Naive thymus-derived CD4-positive, alpha-beta T cell (primary cell): Measurements from ENCODE around the gene CLCN3. TPM values are rescaled to one million over a fixed set of nuclear protein-coding genes. Genes with fewer than 3 reads are reported as not detected.
"Not testable (repeated sequence)": the region's sequence is repeated elsewhere in the genome, so short reads cannot be mapped to it uniquely, and the experiment has no call there.

Experiments
- ATAC-seq: fragments of 150-1000 bp; cut with Tn5 transposase; 2 replicates; pipeline ENCODE4 v1.10.0; 2021; ENCODE audit warnings: mild to moderate bottlenecking, moderate library complexity
- CTCF ChIA-PET: fragments of 350-600 bp; sonication (Branson Sonifier 250); formaldehyde crosslinking; loops from one replicate; lab custom pipeline; 2021; ENCODE audit warnings: antibody characterized with exemption; lab: Charles Lee
- POLR2A ChIA-PET: fragments of 350-600 bp; sonication (Branson Sonifier 250); formaldehyde crosslinking; loops from one replicate; lab custom pipeline; 2021; ENCODE audit warnings: antibody characterized with exemption, inconsistent platforms; lab: Charles Lee
- DNase-seq, 9 donors: peaks; one replicate each; pipeline versions ENCODE4 v3.0.0 to v3.0.0-alpha.2; 2020 to 2022; ENCODE audit warnings: mixed read lengths in 1 of 9
- H3K27ac ChIP-seq: one replicate; pipeline ENCODE4 v1.7.0; 2013; ENCODE audit warnings: mild to moderate bottlenecking, low read depth, low read length, moderate library complexity
- H3K27me3 ChIP-seq, 2 donors: one replicate each; pipeline ENCODE4 v1.7.0; 2013; ENCODE audit warnings: low read length in 2 of 2, mild to moderate bottlenecking in 2 of 2, moderate library complexity in 2 of 2; ENCODE audit not compliant: control insufficient read depth in 2 of 2, insufficient read depth in 2 of 2
- H3K36me3 ChIP-seq, 3 experiments: 1 replicate in 2 of 3; 2 replicates in 1 of 3; pipeline ENCODE4 v1.7.0; 2013; ENCODE audit warnings: low read length in 3 of 3, mild to moderate bottlenecking in 3 of 3, moderate library complexity in 1 of 3; ENCODE audit not compliant: insufficient read depth in 3 of 3, control insufficient read depth in 2 of 3
- H3K4me1 ChIP-seq, 2 donors: one replicate each; pipeline ENCODE4 v1.7.0; 2013; ENCODE audit warnings: low read length in 2 of 2, mild to moderate bottlenecking in 2 of 2, moderate library complexity in 1 of 2; ENCODE audit not compliant: control insufficient read depth in 2 of 2, insufficient read depth in 2 of 2
- H3K4me3 ChIP-seq: 2 replicates; pipeline ENCODE4 v1.7.0; 2013; ENCODE audit warnings: mild to moderate bottlenecking, low read length
- H3K9me3 ChIP-seq, 3 experiments: 1 replicate in 2 of 3; 2 replicates in 1 of 3; pipeline ENCODE4 v1.7.0; 2013; ENCODE audit warnings: low read length in 3 of 3; ENCODE audit not compliant: control insufficient read depth in 2 of 3
- H3K27ac Mint-ChIP-seq, 9 donors: one replicate each; pipeline ENCODE4 v1.8.0; 2020 to 2022; ENCODE audit warnings: mixed read lengths in 9 of 9, mild to moderate bottlenecking in 8 of 9, moderate library complexity in 5 of 9, inconsistent platforms in 2 of 9
- H3K27me3 Mint-ChIP-seq, 5 donors: one replicate each; pipeline ENCODE4 v1.8.0; 2021 to 2022; ENCODE audit warnings: mixed read lengths in 5 of 5, mild to moderate bottlenecking in 1 of 5
- H3K36me3 Mint-ChIP-seq, 5 donors: one replicate each; pipeline ENCODE4 v1.8.0; 2020 to 2022; ENCODE audit warnings: mixed read lengths in 5 of 5, mild to moderate bottlenecking in 3 of 5, inconsistent platforms in 1 of 5
- H3K4me1 Mint-ChIP-seq, 7 donors: one replicate each; pipeline ENCODE4 v1.8.0; 2020 to 2022; ENCODE audit warnings: mixed read lengths in 7 of 7, mild to moderate bottlenecking in 3 of 7, inconsistent platforms in 1 of 7
- H3K4me3 Mint-ChIP-seq, 10 donors: one replicate each; pipeline ENCODE4 v1.8.0; 2020 to 2022; ENCODE audit warnings: mild to moderate bottlenecking in 10 of 10, mixed read lengths in 10 of 10, moderate library complexity in 6 of 10, inconsistent platforms in 2 of 10
- H3K9me3 Mint-ChIP-seq, 11 donors: one replicate each; pipeline ENCODE4 v1.8.0; 2020 to 2022; ENCODE audit warnings: mixed read lengths in 11 of 11, mild to moderate bottlenecking in 4 of 11, inconsistent platforms in 1 of 11, moderate library complexity in 1 of 11
- intact Hi-C, 2 donors: fragments of 100-400 bp; cut with micrococcal nuclease; formaldehyde crosslinking; loops; one replicate each; pipeline ENCODE4 v1.15.1; 2023
- polyA plus RNA-seq, 2 donors: library from polyadenylated mRNA; unstranded; fragments of 300-500 nt; fragmentation: Illumina TruSeq; gene quantifications; one replicate each; pipeline ENCODE4 v1.2.3, GENCODE V29; 2021
- total RNA-seq, 6 experiments: library from RNA in 5 of 6; stranded (reverse) in 5 of 6; gene quantifications; 1 replicate in 5 of 6; 2 replicates in 1 of 6; pipeline ENCODE4 v1.2.3 and lab custom pipeline; 2021 to 2026

CLCN3 gene
- total and polyA plus RNA-seq, 7 experiments from 2014 or later, result 7.6 to 35.0 (median 18.3) TPM

DNA sequence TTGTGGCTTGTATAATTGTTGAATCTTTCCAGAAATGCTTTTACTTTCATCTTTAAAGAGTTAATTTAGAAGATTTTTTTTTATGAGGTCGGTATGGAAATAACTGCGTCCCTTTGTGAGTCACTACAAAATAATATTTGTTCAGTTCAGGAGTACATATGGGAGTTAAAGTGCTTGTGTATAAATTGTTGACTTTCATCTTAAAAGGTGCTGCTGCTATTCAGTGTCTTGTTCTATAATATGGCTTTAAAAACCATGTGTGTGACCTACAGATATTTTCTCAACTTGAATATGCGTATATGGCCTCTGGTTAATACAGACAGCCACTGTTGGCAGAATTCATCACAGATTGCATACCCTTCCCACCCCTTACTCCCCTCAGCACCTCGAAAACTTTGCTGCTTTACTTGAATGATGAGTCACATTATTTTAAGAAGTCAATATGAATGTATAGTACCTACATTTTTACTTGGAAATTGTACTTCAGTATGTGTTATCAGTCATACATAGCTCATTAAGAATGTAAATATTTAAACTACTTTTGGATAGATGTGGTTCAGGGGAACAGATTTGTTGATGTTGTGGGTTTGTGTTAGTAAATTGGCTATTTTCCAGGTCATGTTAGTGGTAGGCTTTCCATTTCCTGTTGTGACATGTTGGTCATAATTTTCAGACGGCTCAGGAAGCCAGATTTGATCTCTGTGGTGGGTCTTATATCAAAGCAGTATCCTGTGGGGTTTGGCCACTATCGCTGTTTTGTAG lies 1.5 kb downstream of the CLCN3 start:
- POLR2A ChIA-PET, result interaction anchor here (0.6 to 3.4 kb wide), 2 partner anchors 10 to 409 kb away, joined by 3 to 16 read pairs; partner anchors contain the start of gene NEK1
- H3K36me3 Mint-ChIP-seq, result peaks cover 0 to 4% (median 1%) of the 10 kb centered on the region in 5 donors
- no peaks in the 10 kb centered on the region for H3K9me3 Mint-ChIP-seq
- peaks cover 0 to 7% (median 0%) of the 10 kb centered on the region in 3 experiments for H3K36me3 ChIP-seq
- H3K27me3 ChIP-seq, result no peaks in the 10 kb centered on the region
- peak overlapping the region; percentile 96 for H3K27ac ChIP-seq
- peak overlapping the region; percentile 85 to 99 (median 94) for H3K4me3 Mint-ChIP-seq
- H3K9me3 ChIP-seq, result no peaks in the 10 kb centered on the region
- ATAC-seq, result peak; percentile 7
- H3K4me1 Mint-ChIP-seq, result peaks cover 29 to 88% (median 71%) of the 10 kb centered on the region in 7 donors
- intact Hi-C loops, result loop anchor here in 1 of 2 donors (2.0 kb wide), 3 partner anchors 15 to 699 kb away; partner anchors contain the start of gene CBR4
- H3K4me3 ChIP-seq, result peak overlapping the region; percentile 45
- peak overlapping the region; percentile 77 to 98 (median 93) for H3K27ac Mint-ChIP-seq
- H3K4me1 ChIP-seq, result peaks cover 26 to 32% of the 10 kb centered on the region in 2 donors
- no peaks in the 10 kb centered on the region for H3K27me3 Mint-ChIP-seq
- CTCF ChIA-PET, result interaction anchor here (2.1 kb wide), 1 partner anchor 9 kb away, joined by 6 read pairs; the partner anchor contains the start of gene NEK1
- DNase-seq, result peak in 7 of 9 donors; percentile 23 to 58 (median 35)

DNA sequence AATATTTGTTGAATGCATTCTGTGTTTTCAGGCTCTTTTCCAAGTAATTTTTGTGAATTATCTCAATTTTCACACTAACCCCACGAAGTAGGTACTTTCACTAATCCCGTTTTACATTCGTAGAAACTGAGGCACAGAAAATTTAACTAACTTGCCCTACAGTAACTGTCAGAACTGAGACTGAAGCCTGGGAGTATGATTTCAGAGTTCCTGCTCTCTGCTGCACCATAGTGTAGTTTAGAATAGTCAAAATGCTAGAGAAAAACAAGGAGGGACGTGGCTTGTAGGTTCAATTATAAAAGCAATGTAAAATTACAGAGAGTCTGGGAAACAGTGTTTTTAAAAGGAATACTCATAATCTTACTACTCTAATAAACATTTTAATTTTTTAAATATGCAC lies 2.2 kb downstream of the CLCN3 start:
- Mint-ChIP-seq H3K36me3 (peaks cover 0 to 4% (median 3%) of the 10 kb centered on the region in 5 donors), H3K27ac (peak overlapping the region; percentile 77 to 98 (median 93)), H3K27me3 (no peaks in the 10 kb centered on the region), H3K4me3 (peak overlapping the region in 9 of 10 donors; percentile 26 to 99 (median 91)), H3K9me3 (no peaks in the 10 kb centered on the region), H3K4me1 (peaks cover 32 to 87% (median 70%) of the 10 kb centered on the region in 7 donors)
- H3K27ac ChIP-seq, result peak overlapping the region; percentile 96
- H3K27me3 ChIP-seq, result no peaks in the 10 kb centered on the region
- peaks cover 26 to 32% of the 10 kb centered on the region in 2 donors for H3K4me1 ChIP-seq
- no peaks in the 10 kb centered on the region for H3K9me3 ChIP-seq
- CTCF ChIA-PET, result interaction anchor here (2.1 kb wide), 1 partner anchor 10 kb away, joined by 6 read pairs; the partner anchor contains the start of gene NEK1
- intact Hi-C loops, result no loop called here
- peaks cover 0 to 7% (median 0%) of the 10 kb centered on the region in 3 experiments for H3K36me3 ChIP-seq
- DNase-seq (no peak), ATAC-seq (no peak)
- H3K4me3 ChIP-seq, result no peak overlapping the region
- POLR2A ChIA-PET, result interaction anchor here (0.6 to 3.4 kb wide), 2 partner anchors 11 to 408 kb away, joined by 3 to 16 read pairs; partner anchors contain the start of gene NEK1

DNA sequence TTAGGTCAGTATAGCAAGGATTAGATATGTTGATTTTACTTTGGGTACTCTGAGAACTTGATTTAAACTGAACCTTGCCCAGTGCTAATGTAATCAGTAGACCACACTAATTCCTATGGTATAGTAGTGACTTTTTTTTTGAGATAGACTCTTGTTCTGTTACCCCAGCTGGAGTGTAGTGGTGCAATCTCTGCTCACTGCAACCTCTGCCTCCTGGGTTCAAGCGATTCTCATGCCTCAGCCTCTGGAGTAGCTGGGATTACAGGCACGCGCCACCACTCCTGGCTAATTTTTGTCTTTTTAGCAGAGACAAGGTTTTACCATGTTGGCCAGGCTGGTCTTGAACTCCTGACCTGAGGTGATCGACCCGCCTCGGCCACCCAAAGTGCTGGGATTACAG lies 3.6 kb downstream of the CLCN3 start:
- ATAC-seq, H3K36me3 ChIP-seq, H3K27ac ChIP-seq, H3K27me3 ChIP-seq, H3K9me3 Mint-ChIP-seq, H3K36me3 Mint-ChIP-seq, DNase-seq, H3K4me3 Mint-ChIP-seq, H3K27me3 Mint-ChIP-seq, CTCF ChIA-PET, H3K4me3 ChIP-seq, intact Hi-C loops, H3K9me3 ChIP-seq: not testable (repeated sequence)
- POLR2A ChIA-PET, result interaction anchor here (1.3 kb wide), 1 partner anchor 12 kb away, joined by 4 read pairs; the partner anchor contains the start of gene NEK1
- H3K4me1 Mint-ChIP-seq, result peaks cover 29 to 78% (median 65%) of the 10 kb centered on the region in 7 donors
- H3K27ac Mint-ChIP-seq, result peak overlapping the region in 2 of 9 donors; percentile 88 to 95
- H3K4me1 ChIP-seq, result peaks cover 19 to 23% of the 10 kb centered on the region in 2 donors

DNA sequence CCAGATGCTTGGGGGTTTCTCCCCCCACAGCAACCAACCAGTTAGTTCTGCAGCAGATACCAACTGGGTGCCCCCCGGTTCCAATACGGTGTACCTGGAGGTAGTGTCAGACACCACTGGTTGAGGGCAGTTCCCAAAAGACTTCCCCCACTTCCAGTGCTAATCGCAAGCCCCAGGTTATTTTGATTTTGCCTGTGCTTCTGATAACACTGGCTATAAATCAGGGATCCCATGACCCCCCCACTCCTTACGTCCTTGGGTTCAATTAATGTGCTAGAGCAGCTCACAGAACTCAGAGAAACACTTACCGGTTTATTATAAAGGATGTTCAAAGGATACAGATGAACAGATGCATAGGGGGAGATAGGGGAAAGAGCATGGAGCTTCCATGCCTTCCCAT lies 5.5 kb downstream of the CLCN3 start:
- intact Hi-C loops, result no loop called here
- Mint-ChIP-seq H3K36me3 (peaks cover 0 to 4% (median 4%) of the 10 kb centered on the region in 5 donors), H3K27ac (peak overlapping the region in 6 of 9 donors; percentile 19 to 82 (median 68)), H3K4me3 (no peak overlapping the region), H3K4me1 (peaks cover 29 to 72% (median 63%) of the 10 kb centered on the region in 7 donors), H3K27me3 (no peaks in the 10 kb centered on the region), H3K9me3 (no peaks in the 10 kb centered on the region)
- Histone ChIP-seq H3K4me3 (no peak overlapping the region), H3K27ac (no peak overlapping the region), H3K27me3 (no peaks in the 10 kb centered on the region), H3K36me3 (no peaks in the 10 kb centered on the region), H3K9me3 (no peaks in the 10 kb centered on the region), H3K4me1 (peaks cover 17 to 25% of the 10 kb centered on the region in 2 donors)
- no peak for DNase-seq
- CTCF ChIA-PET, result interaction anchor here (1.6 kb wide), 1 partner anchor 11 kb away, joined by 3 read pairs; no protein-coding TSS in a partner anchor
- POLR2A ChIA-PET, result no interaction called here
- no peak for ATAC-seq

DNA sequence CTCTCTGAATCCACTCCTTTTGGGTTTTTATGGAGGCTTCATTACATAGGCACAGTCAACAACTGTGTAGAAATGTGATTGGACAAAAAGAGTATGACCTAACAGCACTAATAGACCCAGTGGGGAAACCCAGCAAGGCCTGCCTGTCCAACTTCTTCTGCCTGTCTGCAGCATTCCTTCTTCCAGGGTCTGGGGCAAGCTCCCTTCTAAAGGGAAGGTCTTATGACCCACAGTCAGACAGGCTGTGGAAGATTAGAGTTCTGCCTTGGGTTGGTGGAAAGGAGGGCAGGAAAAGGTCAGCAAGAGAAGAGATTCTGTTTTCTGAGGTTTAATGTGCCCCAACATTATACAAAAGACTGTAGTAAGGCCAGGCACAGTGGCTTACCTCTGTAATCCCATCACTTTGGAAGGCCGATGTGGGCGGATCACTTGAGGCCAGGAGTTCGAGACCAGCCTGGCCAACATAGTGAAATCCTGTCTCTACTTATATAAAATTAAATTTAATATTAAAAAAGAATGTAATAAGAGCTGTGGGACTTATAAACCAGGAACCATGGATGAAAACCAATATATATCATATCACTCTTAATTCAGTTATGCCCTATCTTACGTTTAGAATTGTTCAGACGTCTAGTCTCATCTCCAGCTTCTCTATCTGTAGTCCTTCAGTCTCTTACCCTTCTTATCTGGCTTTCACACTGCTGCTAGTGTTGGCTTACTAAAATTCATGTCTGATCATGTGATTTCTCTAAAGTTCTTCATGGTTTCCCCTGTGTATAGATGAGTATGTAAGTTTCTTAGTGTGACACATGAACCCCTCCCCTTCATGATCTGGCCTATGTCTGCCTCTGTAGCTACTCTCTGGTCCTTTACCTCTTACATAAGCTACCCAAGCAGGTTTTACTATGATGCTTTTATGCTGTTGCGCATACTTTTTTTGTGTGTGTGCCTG lies 6.2 kb downstream of the CLCN3 start:
- ATAC-seq (peak; percentile 19), DNase-seq (no peak)
- Mint-ChIP-seq H3K4me1 (peaks cover 32 to 70% (median 60%) of the 10 kb centered on the region in 7 donors), H3K9me3 (no peaks in the 10 kb centered on the region), H3K4me3 (peak overlapping the region in 1 of 10 donors; percentile 3), H3K36me3 (peaks cover 0 to 7% (median 6%) of the 10 kb centered on the region in 5 donors), H3K27ac (peak overlapping the region in 7 of 9 donors; percentile 6 to 82 (median 44)), H3K27me3 (no peaks in the 10 kb centered on the region)
- intact Hi-C loops, result no loop called here
- H3K4me3 ChIP-seq, result no peak overlapping the region
- H3K4me1 ChIP-seq, result peaks cover 14 to 21% of the 10 kb centered on the region in 2 donors
- H3K27me3 ChIP-seq, result no peaks in the 10 kb centered on the region
- ChIA-PET POLR2A (no interaction called here), CTCF (interaction anchor here (1.6 kb wide), 1 partner anchor 11 kb away, joined by 3 read pairs; no protein-coding TSS in a partner anchor)
- no peaks in the 10 kb centered on the region for H3K36me3 ChIP-seq
- no peak overlapping the region for H3K27ac ChIP-seq
- no peaks in the 10 kb centered on the region for H3K9me3 ChIP-seq

DNA sequence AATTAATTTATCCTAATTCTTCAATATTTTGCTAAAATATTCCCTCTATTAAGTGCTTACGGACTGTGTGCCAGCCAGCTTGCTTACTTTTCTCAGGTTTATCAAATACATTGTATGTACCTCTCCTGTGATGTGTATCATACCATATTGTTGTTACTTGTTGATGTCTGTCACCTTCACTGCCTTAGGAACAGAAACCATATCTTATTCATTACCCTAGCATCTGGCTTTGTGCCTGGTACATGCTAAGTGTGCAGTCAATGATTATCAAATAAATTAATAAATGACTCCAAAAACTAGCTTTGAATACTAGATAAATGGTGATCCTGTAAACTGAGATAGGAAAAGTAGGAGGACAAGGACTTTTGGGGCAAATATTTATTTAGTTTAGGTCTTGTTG lies 6.9 kb downstream of the CLCN3 start:
- Histone ChIP-seq H3K27me3 (no peaks in the 10 kb centered on the region), H3K36me3 (no peaks in the 10 kb centered on the region), H3K4me3 (no peak overlapping the region), H3K27ac (no peak overlapping the region), H3K9me3 (no peaks in the 10 kb centered on the region), H3K4me1 (peaks cover 7 to 14% of the 10 kb centered on the region in 2 donors)
- Mint-ChIP-seq H3K27ac (peak overlapping the region in 4 of 9 donors; percentile 3 to 63 (median 45)), H3K27me3 (no peaks in the 10 kb centered on the region), H3K4me1 (peaks cover 31 to 69% (median 59%) of the 10 kb centered on the region in 7 donors), H3K4me3 (no peak overlapping the region), H3K36me3 (peaks cover 0 to 10% (median 6%) of the 10 kb centered on the region in 5 donors), H3K9me3 (no peaks in the 10 kb centered on the region)
- ChIA-PET POLR2A (no interaction called here), CTCF (interaction anchor here (1.6 kb wide), 1 partner anchor 12 kb away, joined by 3 read pairs; no protein-coding TSS in a partner anchor)
- intact Hi-C loops, result no loop called here
- ATAC-seq, result no peak
- DNase-seq, result no peak
